GM19023 (cell line): ENCODE measurements around the gene ESD.

ENCODE experiments used
- ATAC-seq: cut with Tn5 transposase; IDR thresholded peaks from one replicate; pipeline ENCODE4 v1.9.1; 2021; ENCODE audit warnings: mild to moderate bottlenecking, moderate library complexity; ENCODE audit not compliant: unreplicated experiment

Gene ESD

DNA sequence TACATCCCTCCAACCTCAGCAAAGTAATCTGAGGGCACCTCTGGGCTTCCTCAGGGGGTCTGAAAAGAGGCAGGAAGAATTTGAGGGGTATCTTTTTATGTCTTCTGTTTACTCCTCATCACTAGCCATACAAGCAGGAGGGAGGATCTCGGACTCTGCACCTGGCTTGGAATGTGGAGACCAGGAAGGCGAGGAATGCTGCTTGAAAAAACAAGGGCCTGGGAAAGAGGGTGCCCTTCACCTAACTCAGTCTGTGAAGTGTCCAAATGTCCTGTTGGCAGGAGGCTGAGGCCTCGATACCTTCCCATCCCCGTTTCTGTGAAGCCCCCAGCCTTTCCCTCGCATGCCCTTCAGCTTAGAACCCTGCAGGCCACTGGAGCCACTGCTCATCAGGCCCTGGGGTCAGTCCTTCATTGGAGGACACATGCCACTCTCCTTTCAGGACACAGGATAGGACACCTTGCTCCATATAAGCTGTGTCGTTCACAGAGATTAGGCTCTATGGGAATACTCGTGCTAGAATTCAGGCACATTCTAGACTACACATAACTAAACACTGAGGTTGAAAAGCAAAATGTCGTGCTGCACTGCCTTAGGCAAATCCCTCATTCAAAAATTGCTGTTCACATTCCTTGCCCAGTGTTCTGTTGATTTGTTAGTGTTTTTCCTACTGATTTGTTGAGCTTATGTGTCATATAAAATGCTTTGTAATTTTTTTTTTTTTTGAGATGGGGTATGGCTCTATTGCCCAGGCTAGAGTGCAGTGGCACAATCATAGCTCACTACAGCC is 49.7 kb downstream of the ESD start:
- ATAC-seq = no peak

DNA sequence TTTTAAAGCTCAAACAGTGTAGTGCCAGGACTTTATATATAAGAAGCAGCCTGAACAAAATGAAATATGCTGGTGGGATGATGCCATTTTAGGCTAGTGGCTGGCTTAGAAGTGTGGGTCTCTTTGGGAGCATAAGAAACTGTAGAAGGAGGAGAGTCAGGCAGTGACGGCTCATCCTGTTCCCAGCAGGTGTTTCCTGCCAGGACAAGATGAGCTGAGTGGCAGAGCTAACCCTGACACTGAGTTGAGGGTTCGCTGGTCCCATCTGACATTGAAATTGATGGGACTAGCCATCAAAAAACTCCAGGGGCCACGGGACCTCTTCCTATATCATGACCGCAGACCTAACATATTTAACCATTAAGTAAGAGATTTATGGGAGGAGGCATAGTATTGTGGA is 51.3 kb downstream of the ESD start:
- ATAC-seq = no peak

DNA sequence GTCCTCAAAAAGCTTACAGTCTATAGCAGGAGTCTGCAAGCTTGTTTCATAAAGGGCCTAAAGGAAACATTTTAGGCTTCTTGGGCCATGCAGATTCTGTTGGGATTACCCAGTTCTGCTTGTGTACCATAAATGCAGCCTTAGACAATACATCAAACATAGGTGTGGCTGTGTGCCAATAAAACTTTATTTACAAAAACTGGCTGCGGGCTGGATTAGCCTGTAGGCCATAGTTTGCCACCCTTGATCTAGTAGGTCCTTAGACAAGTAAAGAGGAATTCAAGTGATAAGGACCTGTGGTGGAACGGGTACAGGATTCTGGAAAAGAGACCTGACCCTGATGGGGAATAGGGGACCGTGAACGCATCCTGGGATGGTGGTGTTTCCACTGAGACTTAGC is 51.9 kb downstream of the ESD start:
- ATAC-seq = no peak

DNA sequence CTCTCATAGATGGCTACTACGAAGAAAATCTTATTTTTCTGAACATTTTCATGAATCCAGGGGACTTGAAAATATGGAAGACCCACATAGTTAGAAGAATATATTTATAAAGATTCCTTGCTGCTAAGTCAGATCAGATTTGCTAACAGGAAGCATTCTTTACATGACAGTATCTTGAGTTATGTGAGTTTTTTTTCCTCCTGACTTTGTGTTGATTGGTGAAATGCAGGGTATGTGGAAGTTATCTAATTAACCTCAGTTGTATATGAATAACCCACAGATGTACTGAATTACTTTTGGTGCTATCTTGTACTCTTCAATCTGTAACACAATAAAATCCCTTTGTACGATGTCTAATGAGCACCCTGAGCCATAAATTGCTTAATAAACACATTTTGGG is 53.8 kb downstream of the ESD start:
- ATAC-seq = no peak

DNA sequence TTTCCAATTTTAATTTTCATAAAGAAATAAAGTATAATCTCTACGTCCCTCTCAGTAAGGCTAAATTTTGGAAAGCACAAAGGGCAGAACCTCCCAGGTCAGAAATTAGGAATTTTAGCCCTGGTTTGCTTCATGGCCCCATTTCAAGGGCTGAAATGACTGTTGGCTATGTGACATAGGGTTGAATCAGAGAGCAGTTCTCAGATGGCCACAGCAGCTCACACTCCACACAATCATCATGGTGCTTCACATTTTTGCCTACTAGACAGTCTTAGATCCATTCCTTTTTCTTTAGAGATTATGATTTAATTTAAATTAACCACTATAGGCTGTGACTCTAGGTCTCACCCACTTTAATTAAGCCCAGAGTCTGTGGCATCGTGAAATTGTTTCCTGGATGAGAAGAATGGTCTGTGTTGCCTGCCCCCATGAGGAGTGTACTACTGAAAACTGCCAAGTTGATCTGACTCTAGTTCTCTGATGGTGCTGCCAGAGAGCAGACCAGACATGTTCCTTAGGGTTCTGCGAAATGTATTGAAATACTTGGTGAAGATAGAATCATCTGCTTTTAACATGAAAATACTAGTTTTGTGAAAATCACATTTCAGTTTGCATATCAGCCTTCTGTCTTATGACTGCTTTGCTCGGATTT is 57.4 kb downstream of the ESD start:
- no peak for ATAC-seq

DNA sequence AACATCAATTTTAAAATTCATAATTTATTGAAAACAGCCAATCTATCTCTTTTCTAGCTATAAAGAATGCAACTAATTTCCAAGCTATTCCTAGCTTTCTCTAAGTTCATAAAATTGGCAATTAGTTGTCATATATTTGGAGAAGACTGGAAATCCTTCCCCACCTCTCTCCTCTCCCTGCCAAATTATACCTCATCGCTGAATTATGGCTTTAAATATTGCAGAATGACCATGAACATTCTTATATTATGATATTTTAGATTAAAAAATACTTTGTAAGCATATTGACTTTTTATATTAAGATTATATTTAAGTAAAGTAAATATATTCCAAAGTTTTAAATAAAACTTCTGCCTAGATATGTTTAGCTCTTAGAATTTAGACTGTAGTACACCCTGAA is 58.2 kb downstream of the ESD start:
- no peak for ATAC-seq

DNA sequence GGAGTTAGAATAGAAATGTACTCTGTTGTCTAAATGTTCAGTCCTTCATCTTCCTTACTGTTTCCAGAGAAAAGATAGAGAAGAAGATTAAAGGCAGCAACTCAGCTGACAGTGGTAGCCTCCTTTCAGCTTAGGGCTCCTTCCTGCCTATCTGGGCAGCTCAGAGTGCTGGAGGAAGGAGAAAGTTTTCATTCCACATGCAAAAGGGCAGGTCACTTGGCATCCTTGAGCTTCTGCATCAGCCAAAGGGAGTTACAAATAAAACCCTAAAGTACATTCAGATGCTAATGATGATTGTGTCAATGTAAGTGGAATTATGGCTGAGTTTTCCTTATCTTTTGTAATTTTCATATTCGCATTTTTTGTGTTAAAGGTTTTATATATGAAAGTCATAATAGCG is 58.9 kb downstream of the ESD start:
- ATAC-seq = no peak

DNA sequence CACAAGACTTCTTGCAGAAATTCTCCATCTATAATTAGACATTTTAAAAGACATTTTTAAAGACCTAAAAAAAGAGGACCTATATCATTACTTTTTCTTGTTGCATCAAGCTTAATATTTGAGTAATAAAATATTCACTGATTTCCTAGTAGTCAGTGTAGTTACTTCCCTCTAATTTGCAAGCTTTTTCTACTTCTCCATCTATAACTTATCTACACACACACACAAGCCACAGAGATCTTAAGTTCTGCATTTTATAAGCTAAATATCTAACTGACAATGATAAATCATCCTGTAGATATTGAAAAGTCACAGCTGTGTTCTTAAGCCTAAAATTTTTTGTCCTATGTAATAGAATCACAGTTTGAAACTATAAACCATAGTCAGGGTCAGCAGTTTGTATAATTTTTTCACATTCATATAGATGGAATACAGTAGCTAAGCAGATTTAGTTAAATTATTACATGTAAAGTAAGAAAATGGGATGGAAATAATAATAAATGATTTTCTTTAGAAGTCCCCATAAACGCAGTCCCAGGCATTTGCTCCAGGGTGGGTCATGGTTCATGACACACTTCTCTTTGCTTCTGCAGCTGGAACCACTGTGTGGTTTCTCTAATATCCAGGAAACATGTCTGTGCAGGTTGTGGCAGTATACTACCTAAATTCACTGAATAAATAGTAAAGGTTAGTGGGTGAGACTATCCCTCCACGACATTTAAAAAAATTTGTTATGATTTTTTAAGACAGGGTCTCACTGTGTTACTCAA is 60.2 kb downstream of the ESD start:
- no peak for ATAC-seq

DNA sequence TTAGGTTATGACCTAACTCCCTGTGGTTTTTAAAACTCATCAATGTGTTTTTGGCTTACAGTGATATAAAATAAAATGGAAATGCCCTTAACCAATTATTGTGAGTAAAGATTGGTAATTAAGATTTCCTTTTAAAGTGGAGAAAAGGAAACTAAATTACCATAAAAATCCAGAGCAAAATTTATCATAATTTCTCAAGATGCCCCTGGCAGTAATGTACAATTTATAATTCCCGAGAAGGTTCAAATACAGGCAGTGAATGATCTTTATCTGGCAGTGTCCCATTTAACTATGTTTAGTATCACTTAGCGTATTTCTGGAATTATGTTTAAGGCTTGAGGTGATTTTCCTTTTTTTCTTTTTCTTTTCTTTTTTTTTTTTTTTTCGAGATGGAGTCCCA is 61.5 kb downstream of the ESD start:
- ATAC-seq = no peak

DNA sequence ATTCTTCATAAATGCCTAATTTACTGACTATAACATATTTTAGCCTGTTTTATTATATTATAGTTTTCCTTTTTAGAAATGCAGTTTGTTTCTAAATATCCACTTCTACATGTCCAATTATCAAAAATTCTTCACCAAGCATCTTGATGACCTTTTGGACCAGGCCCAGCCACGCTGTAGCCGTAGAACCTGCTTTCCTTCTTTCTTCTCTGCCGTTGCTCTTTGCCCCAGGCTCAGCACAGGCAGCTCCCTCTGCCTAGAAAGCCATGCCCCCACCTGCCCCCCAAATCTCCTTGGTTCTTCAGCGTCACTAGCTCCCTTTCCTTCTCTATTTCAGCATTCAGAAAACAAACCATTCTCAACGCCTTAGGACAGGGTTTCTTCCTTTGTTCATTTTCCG is 65.4 kb downstream of the ESD start:
- ATAC-seq = no peak

DNA sequence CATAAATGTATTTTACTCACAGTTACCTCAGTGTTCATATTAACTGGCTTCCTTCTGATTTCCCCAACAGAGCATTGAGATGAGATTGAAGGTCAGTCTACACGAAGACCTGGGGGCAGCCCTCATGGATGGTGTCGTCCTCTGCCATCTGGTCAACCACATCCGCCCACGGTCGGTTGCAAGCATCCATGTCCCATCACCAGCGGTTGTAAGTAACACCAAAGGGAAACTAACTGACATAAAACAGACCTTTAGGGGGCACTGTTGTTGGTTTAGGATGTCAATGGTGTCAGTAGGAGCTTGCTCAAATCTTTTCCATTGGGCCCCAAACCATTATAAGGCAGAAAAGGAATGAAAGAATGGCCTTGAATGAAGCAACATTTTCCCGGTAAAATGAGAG is 68.2 kb downstream of the ESD start:
- ATAC-seq = no peak

DNA sequence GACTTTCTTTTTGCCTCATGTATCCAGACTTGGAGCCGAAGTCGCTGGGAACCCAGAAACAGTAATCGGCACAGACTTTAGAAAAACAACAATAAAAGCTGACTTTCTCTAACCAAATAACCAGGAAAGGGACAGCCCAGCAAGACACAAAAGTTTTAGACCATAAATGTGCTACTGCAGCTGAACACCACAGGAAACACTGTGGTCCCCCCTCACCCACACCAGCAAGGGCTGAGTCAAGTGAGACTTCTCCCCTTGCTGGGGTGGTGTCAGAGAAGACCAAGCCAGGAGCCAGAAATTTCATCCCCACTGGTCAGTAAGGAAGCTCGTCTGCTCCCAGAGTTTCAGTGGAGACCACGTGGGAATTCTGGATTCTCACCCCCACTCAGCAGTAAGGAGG is 70.6 kb downstream of the ESD start:
- ATAC-seq = no peak
